GM13976 (cell line): Measurements from ENCODE around the gene MMAB.

ENCODE experiments used
- DNase-seq: peaks from one replicate; pipeline ENCODE4 v3.0.0; 2012; ENCODE audit warnings: low spot score
- CTCF ChIP-seq: IDR thresholded peaks from 2 replicates; pipeline ENCODE4 v1.5.1; 2012; ENCODE audit warnings: borderline replicate concordance, mild to moderate bottlenecking; ENCODE audit not compliant: insufficient read depth; ENCODE audit errors: extremely low read depth, missing control alignments, control extremely low read depth
- in situ Hi-C: fragments of 300-500 bp; cut with MboI; formaldehyde crosslinking; loops from one replicate; pipeline ENCODE4 v1.12.0; 2022; ENCODE audit warnings: low sequenced_read_pairs, mixed read lengths, inconsistent platforms; ENCODE audit not compliant: unreplicated experiment

Gene MMAB

GRCh38 chr12:109542014-109542413 lies 31.3 kb downstream of the MMAB start:
- no peak for TF ChIP-seq CTCF
- no peak for DNase-seq
- in situ Hi-C loops, result no loop called here

GRCh38 chr12:109541413-109541726 lies 31.9 kb downstream of the MMAB start:
- TF ChIP-seq CTCF, result no peak
- DNase-seq, result no peak
- in situ Hi-C loops, result no loop called here

GRCh38 chr12:109540526-109541412 lies 32.5 kb downstream of the MMAB start:
- in situ Hi-C loops, result no loop called here
- DNase-seq, result no peak
- no peak for TF ChIP-seq CTCF

GRCh38 chr12:109539508-109539907 lies 33.8 kb downstream of the MMAB start:
- in situ Hi-C loops, result no loop called here
- no peak for TF ChIP-seq CTCF
- DNase-seq, result no peak

- no peak for DNase-seq
- in situ Hi-C loops, result no loop called here
- TF ChIP-seq CTCF, result no peak
These were observed 35.0 kb downstream of the MMAB start for GRCh38 chr12:109538191-109538863.

GRCh38 chr12:109537136-109537535 lies 36.2 kb downstream of the MMAB start:
- TF ChIP-seq CTCF, result no peak
- no peak for DNase-seq
- in situ Hi-C loops, result no loop called here
